HCT116 (cell line): ENCODE data around the gene HEPACAM. TPM values are rescaled to one million over a fixed set of nuclear protein-coding genes. Genes with fewer than 3 reads are reported as not detected.

ENCODE experiments used
- ATAC-seq: fragments of 200-7000 bp; cut with Tn5 transposase; 2 replicates; pipeline ENCODE4 v1.9.1; 2020; ENCODE audit warnings: mild to moderate bottlenecking, moderate library complexity
- BruUV-seq: library from RNA; stranded (reverse); fragments of 400-500 nt; replicated peaks from 2 replicates; lab custom pipeline; 2021; lab: Mats Ljungman, UMichigan
- CTCF ChIA-PET: fragments of 300-600 bp; sonication (Branson Sonifier 250); formaldehyde crosslinking; loops from one replicate; lab custom pipeline; 2021; ENCODE audit warnings: antibody characterized with exemption; lab: Charles Lee
- POLR2A ChIA-PET: fragments of 300-600, 350-600 bp; sonication (Branson Sonifier 250); formaldehyde crosslinking; loops from one replicate; lab custom pipeline; 2021; ENCODE audit warnings: antibody characterized with exemption; lab: Charles Lee
- RAD21 ChIA-PET, 2 experiments: fragments of 300-600 bp; sonication (Branson Sonifier 250); formaldehyde crosslinking; loops; one replicate each; lab custom pipeline; 2023; ENCODE audit warnings: low total read pairs in 2 of 2; ENCODE audit not compliant: uncharacterized antibody in 2 of 2, unreplicated experiment in 2 of 2, low non-redundant PET in 1 of 2; lab: Charles Lee
- DNase-seq: peaks from one replicate; pipeline ENCODE4 v3.0.0-alpha.2; 2010; ENCODE audit warnings: low read depth, low spot score
- H2AFZ ChIP-seq: fragments of 200-600 bp; shearing (Covaris generic), sonication (generic); 2 replicates; pipeline ENCODE4 v1.6.1; 2017; ENCODE audit warnings: low read depth, mixed run types, mixed read lengths, antibody characterized with exemption, low read length; ENCODE audit not compliant: poor library complexity, severe bottlenecking
- H3K27ac ChIP-seq: 2 replicates; pipeline ENCODE4 v1.5.1; 2012; ENCODE audit warnings: low read depth, low read length
- H3K27me3 ChIP-seq: fragments of 200-600 bp; sonication (generic); 2 replicates; pipeline ENCODE4 v1.6.1; 2016; ENCODE audit warnings: mixed run types, low read length, mixed read lengths; ENCODE audit not compliant: insufficient read depth
- H3K36me3 ChIP-seq, 2 experiments: fragments of 200-500 bp in 1 of 2; fragments of 200-600 bp in 1 of 2; sonication (Bioruptor generic) in 1 of 2; sonication (generic) in 1 of 2; 2 replicates each; pipeline versions ENCODE4 v1.5.1 to v1.6.1; 2014 to 2016; ENCODE audit warnings: low read length in 2 of 2, inconsistent platforms in 1 of 2, mixed read lengths in 1 of 2, mixed run types in 1 of 2; ENCODE audit not compliant: insufficient read depth in 2 of 2, control insufficient read depth in 1 of 2
- H3K4me1 ChIP-seq, 2 experiments: fragments of 200-600 bp in 1 of 2; sonication (generic) in 1 of 2; 2 replicates each; pipeline versions ENCODE4 v1.5.1 to v1.6.1; 2012 to 2017; ENCODE audit warnings: low read length in 2 of 2, inconsistent platforms in 1 of 2, mild to moderate bottlenecking in 1 of 2, mixed read lengths in 1 of 2, mixed run types in 1 of 2, moderate library complexity in 1 of 2; ENCODE audit not compliant: insufficient read depth in 2 of 2, control insufficient read depth in 1 of 2
- H3K4me2 ChIP-seq: fragments of 200-600 bp; sonication (generic); 2 replicates; pipeline ENCODE4 v1.6.1; 2017; ENCODE audit warnings: mixed run types, low read length, mixed read lengths
- H3K4me3 ChIP-seq, 2 experiments: fragments of 200-600 bp in 1 of 2; sonication (generic) in 1 of 2; replicated peaks in 1 of 2; 2 replicates each; pipeline ENCODE4 v1.5.1; 2011 to 2016; ENCODE audit warnings: low read length in 2 of 2, control low read depth in 1 of 2, low read depth in 1 of 2, mild to moderate bottlenecking in 1 of 2, mixed read lengths in 1 of 2, mixed run types in 1 of 2
- H3K79me2 ChIP-seq: fragments of 200-600 bp; sonication (generic); 2 replicates; pipeline ENCODE4 v1.6.1; 2017; ENCODE audit warnings: mild to moderate bottlenecking, mixed run types, low read length, moderate library complexity, mixed read lengths; ENCODE audit not compliant: insufficient read depth
- H3K9ac ChIP-seq: fragments of 200-600 bp; sonication (generic); 2 replicates; pipeline ENCODE4 v1.6.1; 2016; ENCODE audit warnings: low read length, mixed read lengths
- H3K9me2 ChIP-seq: fragments of 200-600 bp; sonication (generic), shearing (Covaris generic); 2 replicates; pipeline ENCODE4 v1.6.1; 2017; ENCODE audit warnings: mixed run types, mild to moderate bottlenecking, moderate library complexity; ENCODE audit not compliant: insufficient read depth
- H3K9me3 ChIP-seq, 2 experiments: fragments of 200-500 bp in 1 of 2; fragments of 200-600 bp in 1 of 2; sonication (Bioruptor generic) in 1 of 2; sonication (generic) in 1 of 2; 2 replicates each; pipeline ENCODE4 v1.6.1; 2014 to 2017; ENCODE audit warnings: low read length in 2 of 2, mixed read lengths in 2 of 2, inconsistent platforms in 1 of 2, low read depth in 1 of 2, mild to moderate bottlenecking in 1 of 2, mixed run types in 1 of 2, moderate library complexity in 1 of 2; ENCODE audit not compliant: control insufficient read depth in 1 of 2, insufficient read depth in 1 of 2
- H4K20me1 ChIP-seq: fragments of 200-600 bp; sonication (generic), shearing (Covaris generic); 2 replicates; pipeline ENCODE4 v1.6.1; 2017; ENCODE audit warnings: mixed run types, mild to moderate bottlenecking, moderate library complexity; ENCODE audit not compliant: insufficient read depth
- CBX3 ChIP-seq: IDR thresholded peaks from 2 replicates; pipeline ENCODE4 v1.6.1; 2012; ENCODE audit warnings: low read depth
- CTCF ChIP-seq, 3 experiments: fragments of 200-600 bp in 1 of 3; sonication (generic) in 1 of 3; IDR thresholded peaks in 2 of 3; conservative IDR thresholded peaks in 1 of 3; 2 replicates each; pipeline ENCODE4 v1.5.1; 2012 to 2017; ENCODE audit warnings: low read depth in 2 of 3, low read length in 2 of 3, antibody characterized with exemption in 1 of 3, borderline replicate concordance in 1 of 3, control low read depth in 1 of 3, mild to moderate bottlenecking in 1 of 3, mixed read lengths in 1 of 3, mixed run types in 1 of 3, moderate library complexity in 1 of 3; ENCODE audit not compliant: insufficient read depth in 1 of 3
- EGR1 ChIP-seq: IDR thresholded peaks from 2 replicates; pipeline ENCODE4 v1.6.1; 2012; ENCODE audit warnings: low read depth
- ELF1 ChIP-seq: IDR thresholded peaks from 2 replicates; pipeline ENCODE4 v1.6.1; 2012; ENCODE audit warnings: low read depth, borderline replicate concordance
- EZH2 ChIP-seq: fragments of 200-600 bp; sonication (generic); IDR thresholded peaks from 2 replicates; pipeline ENCODE4 v1.6.1; 2017; ENCODE audit warnings: antibody characterized with exemption, mixed run types
- EZH2phosphoT487 ChIP-seq: fragments of 200-600 bp; IDR thresholded peaks from 2 replicates; pipeline ENCODE4 v1.6.1; 2018; ENCODE audit warnings: antibody characterized with exemption, borderline replicate concordance
- JUND ChIP-seq: IDR thresholded peaks from 2 replicates; pipeline ENCODE4 v1.6.1; 2012
- MAX ChIP-seq: IDR thresholded peaks from 2 replicates; pipeline ENCODE4 v1.6.1; 2012
- POLR2A ChIP-seq: IDR thresholded peaks from 2 replicates; pipeline ENCODE4 v1.7.0; 2011; ENCODE audit warnings: borderline replicate concordance; ENCODE audit not compliant: insufficient read depth, insufficient read length; ENCODE audit errors: extremely low read depth
- RAD21 ChIP-seq: IDR thresholded peaks from 2 replicates; pipeline ENCODE4 v1.6.1; 2012; ENCODE audit warnings: low read depth, mild to moderate bottlenecking
- REST ChIP-seq: IDR thresholded peaks from 2 replicates; pipeline ENCODE4 v1.6.1; 2012; ENCODE audit warnings: low read depth
- SIN3A ChIP-seq: IDR thresholded peaks from 2 replicates; pipeline ENCODE4 v1.6.1; 2012; ENCODE audit warnings: low read depth
- YY1 ChIP-seq: IDR thresholded peaks from 2 replicates; pipeline ENCODE4 v1.6.1; 2011; ENCODE audit warnings: low read length, low read depth, moderate library complexity, mild to moderate bottlenecking; ENCODE audit not compliant: insufficient replicate concordance; ENCODE audit errors: extremely low read depth
- ZFX ChIP-seq: fragments of 450-650 bp; IDR thresholded peaks from 2 replicates; pipeline ENCODE4 v1.6.1; 2017
- ZNF274 ChIP-seq: fragments of 200-500 bp; sonication (Bioruptor generic); IDR thresholded peaks from 2 replicates; pipeline ENCODE4 v1.6.1; 2014; ENCODE audit warnings: mild to moderate bottlenecking, low read depth, low read length, inconsistent platforms
- intact Hi-C: fragments of 100-400 bp; cut with micrococcal nuclease; formaldehyde crosslinking; loops from 2 replicates; pipeline ENCODE4 v1.10.0; 2022
- total RNA-seq: library from RNA; stranded (reverse); gene quantifications from one replicate; pipeline ENCODE4 v1.2.1, GENCODE V29; 2021; ENCODE audit not compliant: unreplicated experiment

HEPACAM gene
- total RNA-seq, 1 experiment from 2014 or later: not detected

DNA sequence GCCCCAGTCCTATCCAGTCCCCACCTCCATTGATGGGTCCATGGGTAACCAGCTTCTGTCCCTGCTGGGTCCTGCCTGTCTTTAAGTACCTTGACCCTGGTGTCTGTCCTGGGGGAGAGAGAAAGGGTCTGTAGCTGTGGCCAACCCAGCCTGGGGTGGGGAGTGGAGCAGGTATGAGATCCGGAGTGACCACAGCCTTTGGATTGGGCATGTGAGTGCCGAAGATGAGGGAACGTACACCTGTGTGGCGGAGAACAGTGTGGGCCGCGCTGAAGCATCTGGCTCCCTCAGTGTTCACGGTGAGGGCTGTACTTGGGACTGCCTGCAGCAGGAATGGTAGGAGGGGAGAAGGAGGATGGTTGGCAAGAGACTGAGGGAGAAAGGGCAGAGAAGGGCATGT, 65.4 kb downstream of the HEPACAM start:
- peaks cover under 1 to 4% of the 10 kb centered on the region in 2 experiments; a peak in 3 of 4 replicates for H3K4me1 ChIP-seq
- CTCF ChIA-PET: no interaction called here
- RAD21 ChIA-PET: no interaction called here
- H3K27ac ChIP-seq: no peak overlapping the region
- no peak overlapping the region for H3K4me2 ChIP-seq
- no TSS peak for BruUV-seq
- no peaks in the 10 kb centered on the region for H3K9me3 ChIP-seq
- POLR2A ChIA-PET: no interaction called here
- DNase-seq (no peak), ATAC-seq (no peak)
- H3K79me2 ChIP-seq: no peaks in the 10 kb centered on the region
- no peaks in the 10 kb centered on the region for H3K9me2 ChIP-seq
- H2AFZ ChIP-seq: no peak overlapping the region
- H3K36me3 ChIP-seq: no peaks in the 10 kb centered on the region
- no peak overlapping the region for H3K4me3 ChIP-seq
- no peaks in the 10 kb centered on the region for H4K20me1 ChIP-seq
- TF ChIP-seq JUND: no peak
- TF ChIP-seq, all 23 proteins: peak for 0
- Histone ChIP-seq H3K27me3 (peaks cover 20% of the 10 kb centered on the region; the same call in 1 of the 2 replicates), H3K9ac (no peak overlapping the region)
- intact Hi-C loops: no loop called here

DNA sequence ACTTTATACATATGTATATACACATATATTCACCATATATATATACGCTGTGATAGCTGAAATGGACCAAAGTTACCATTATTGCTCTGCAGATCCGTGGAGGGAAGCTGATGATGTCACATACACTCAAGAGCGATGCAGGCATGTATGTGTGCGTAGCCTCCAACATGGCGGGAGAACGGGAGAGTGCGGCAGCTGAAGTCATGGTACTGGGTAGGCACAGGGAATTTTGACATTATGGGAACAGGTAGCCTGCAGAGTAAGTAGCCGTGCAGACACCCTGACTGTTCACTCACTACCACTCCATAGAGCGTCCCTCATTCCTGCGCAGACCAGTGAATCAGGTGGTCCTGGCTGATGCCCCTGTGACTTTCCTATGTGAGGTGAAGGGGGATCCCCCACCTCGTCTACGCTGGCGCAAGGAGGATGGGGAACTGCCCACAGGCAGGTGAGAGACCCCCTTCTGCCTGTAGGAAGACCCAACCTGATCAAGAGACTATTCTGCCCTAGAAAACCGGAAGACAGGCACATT, 65.9 kb downstream of the HEPACAM start:
- H3K27me3 ChIP-seq: peaks cover 25% of the 10 kb centered on the region; the same call in 1 of the 2 replicates
- ChIA-PET CTCF (no interaction called here), POLR2A (no interaction called here), RAD21 (no interaction called here)
- H3K4me2 ChIP-seq: no peak overlapping the region
- H3K4me1 ChIP-seq: no peaks in the 10 kb centered on the region
- no peaks in the 10 kb centered on the region for H3K9me3 ChIP-seq
- H4K20me1 ChIP-seq: no peaks in the 10 kb centered on the region
- no peak overlapping the region for H3K9ac ChIP-seq
- H3K36me3 ChIP-seq: no peaks in the 10 kb centered on the region
- H3K79me2 ChIP-seq: no peaks in the 10 kb centered on the region
- no peak for TF ChIP-seq POLR2A
- TF ChIP-seq SIN3A: no peak
- no peak for TF ChIP-seq YY1
- no peak for TF ChIP-seq RAD21
- no peak for TF ChIP-seq MAX
- TF ChIP-seq ZFX: no peak
- no peak for TF ChIP-seq ELF1
- no peak for TF ChIP-seq EGR1
- no peak for TF ChIP-seq CBX3
- no peak for TF ChIP-seq EZH2
- TF ChIP-seq REST: no peak
- no peak for TF ChIP-seq ZNF274
- TF ChIP-seq CTCF (IDR thresholded peaks at IDR 0.05 in 2 of 3, conservative IDR thresholded peaks at IDR 0.05 in 1 of 3; ENCODE audit: borderline replicate concordance in 1 of 3, insufficient read depth in 1 of 3, low read depth in 2 of 3, low read length in 2 of 3): no peak
- no peak for TF ChIP-seq EZH2phosphoT487
- TF ChIP-seq, all 23 proteins: peak for 0
- Histone ChIP-seq H2AFZ (no peak overlapping the region), H3K4me3 (no peak overlapping the region), H3K27ac (no peak overlapping the region), H3K9me2 (no peaks in the 10 kb centered on the region)
- DNase-seq (no peak), ATAC-seq (no peak)
- no TSS peak for BruUV-seq
- intact Hi-C loops: loop anchor here (10.0 kb wide), 1 partner anchor 455 kb away; no protein-coding TSS in a partner anchor
